A549 (cell line): ENCODE data around the gene HMGB2. TPM values are rescaled to one million over a fixed set of nuclear protein-coding genes. Genes with fewer than 3 reads are reported as not detected.

Experiments
- ATAC-seq, 2 experiments: fragments of 200-7000 bp in 1 of 2; fragments of >200 bp in 1 of 2; cut with Nextera tagmentation in 1 of 2; cut with Tn5 transposase in 1 of 2; 3 replicates each; pipeline versions ENCODE4 v1.8.0 to v1.9.1; 2018 to 2020; ENCODE audit warnings: mild to moderate bottlenecking in 1 of 2, moderate library complexity in 1 of 2
- CTCF ChIA-PET: fragments of 300-600 bp; sonication (Branson Sonifier 250); formaldehyde crosslinking; extraction: SDS; loops from one replicate; lab custom pipeline; 2021; ENCODE audit warnings: antibody characterized with exemption, inconsistent platforms; lab: Yijun Ruan, JAX
- POLR2A ChIA-PET: fragments of 350-600 bp; formaldehyde crosslinking; extraction: SDS; loops from one replicate; lab custom pipeline; 2021; ENCODE audit warnings: antibody characterized with exemption, inconsistent platforms; lab: Yijun Ruan, JAX
- DNase-seq, 2 experiments: peaks; one replicate each; pipeline versions ENCODE4 v3.0.0 to v3.0.0-alpha.2; 2011 to 2016; ENCODE audit warnings: low read depth in 1 of 2, low spot score in 1 of 2
- FAIRE-seq: peaks from 2 replicates; lab custom pipeline; 2011; peaks lifted over from hg19 to GRCh38; lab: Jason Lieb, UNC
- H3K27ac ChIP-seq, 2 experiments: fragments of >200 bp; sonication (Bioruptor Twin); formaldehyde crosslinking; 3 replicates each; pipeline ENCODE4 v1.5.1; 2016 to 2017
- H3K4me1 ChIP-seq: fragments of >200 bp; sonication (Bioruptor Twin); formaldehyde crosslinking; 3 replicates; pipeline ENCODE4 v1.6.1; 2016
- H3K4me2 ChIP-seq: fragments of >200 bp; sonication (Bioruptor Twin); formaldehyde crosslinking; 3 replicates; pipeline ENCODE4 v1.6.1; 2016
- H3K4me3 ChIP-seq: fragments of >200 bp; sonication (Bioruptor Twin); formaldehyde crosslinking; 3 replicates; pipeline ENCODE4 v1.5.1; 2016
- H3K9me3 ChIP-seq: fragments of >200 bp; sonication (Bioruptor Twin); formaldehyde crosslinking; 3 replicates; pipeline ENCODE4 v1.6.1; 2016
- CBX8 ChIP-seq: fragments of 200-600 bp; sonication (generic); IDR thresholded peaks from 2 replicates; pipeline ENCODE4 v1.6.1; 2016
- CEBPB ChIP-seq, 2 experiments: fragments of >200 bp in 1 of 2; sonication (Bioruptor Twin) in 1 of 2; formaldehyde crosslinking in 1 of 2; IDR thresholded peaks; 2 replicates each; pipeline ENCODE4 v1.6.1; 2012 to 2016
- CHD2 ChIP-seq: fragments of 150-350 bp; IDR thresholded peaks from 2 replicates; pipeline ENCODE4 v1.6.1; 2014; ENCODE audit warnings: low read length; ENCODE audit not compliant: partially characterized antibody
- EP300 ChIP-seq, 2 experiments: fragments of >200 bp; sonication (Bioruptor Twin); formaldehyde crosslinking; IDR thresholded peaks; 2 replicates in 1 of 2; 3 replicates in 1 of 2; pipeline ENCODE4 v1.6.1; 2016 to 2017
- FOSB ChIP-seq: fragments of 250-450 bp; sonication (Bioruptor Pico); IDR thresholded peaks from 2 replicates; pipeline ENCODE4 v1.5.0; 2020; ENCODE audit warnings: mild to moderate bottlenecking, moderate library complexity
- FOXS1 ChIP-seq: fragments of 250-450 bp; sonication (Bioruptor Pico); IDR thresholded peaks from 2 replicates; pipeline ENCODE4 v1.5.0; 2020; ENCODE audit warnings: mild to moderate bottlenecking, moderate library complexity
- HMGXB4 ChIP-seq: fragments of 250-450 bp; sonication (Bioruptor Pico); IDR thresholded peaks from 2 replicates; pipeline ENCODE4 v1.5.0; 2021; ENCODE audit warnings: mild to moderate bottlenecking, moderate library complexity, borderline replicate concordance
- HOXB13 ChIP-seq: fragments of 250-450 bp; sonication (Bioruptor Pico); IDR thresholded peaks from 2 replicates; pipeline ENCODE4 v1.5.0; 2020; ENCODE audit warnings: low read depth, mild to moderate bottlenecking, moderate library complexity
- KDM5A ChIP-seq: fragments of 200-600 bp; sonication (generic); IDR thresholded peaks from 2 replicates; pipeline ENCODE4 v1.6.1; 2016; ENCODE audit warnings: antibody characterized with exemption, mild to moderate bottlenecking
- MAX ChIP-seq: IDR thresholded peaks from 2 replicates; pipeline ENCODE4 v1.6.1; 2012
- NFE2L2 ChIP-seq: fragments of 150-350 bp; conservative IDR thresholded peaks from 2 replicates; pipeline ENCODE4 v1.6.1; 2014; ENCODE audit warnings: low read length
- POLR2A ChIP-seq: IDR thresholded peaks from 2 replicates; pipeline ENCODE4 v1.6.1; 2012; ENCODE audit warnings: mild to moderate bottlenecking, low read length
- POLR2AphosphoS2 ChIP-seq: conservative IDR thresholded peaks from 2 replicates; pipeline ENCODE4 v1.6.1; 2012; ENCODE audit warnings: low read length, improper control_type of control experiment, inconsistent platforms
- RARB ChIP-seq: fragments of 250-450 bp; sonication (Bioruptor Pico); IDR thresholded peaks from 2 replicates; pipeline ENCODE4 v1.8.0; 2021; ENCODE audit warnings: mild to moderate bottlenecking, moderate library complexity
- RCOR1 ChIP-seq: fragments of 150-350 bp; IDR thresholded peaks from 2 replicates; pipeline ENCODE4 v1.6.1; 2014; ENCODE audit warnings: antibody characterized with exemption, low read length, low read depth
- RFX5 ChIP-seq: fragments of 450-650 bp; IDR thresholded peaks from 2 replicates; pipeline ENCODE4 v1.7.1; 2014; ENCODE audit warnings: antibody characterized with exemption, mild to moderate bottlenecking, moderate library complexity
- RNF2 ChIP-seq: fragments of 200-600 bp; sonication (generic); IDR thresholded peaks from 2 replicates; pipeline ENCODE4 v1.6.1; 2016; ENCODE audit warnings: low read depth, mild to moderate bottlenecking, antibody characterized with exemption, moderate library complexity, borderline replicate concordance
- SMC3 ChIP-seq: fragments of >200 bp; sonication (Bioruptor Twin); formaldehyde crosslinking; IDR thresholded peaks from 3 replicates; pipeline ENCODE4 v1.6.1; 2018; ENCODE audit warnings: inconsistent platforms
- TP53 ChIP-seq: fragments of 250-450 bp; sonication (Bioruptor Pico); IDR thresholded peaks from 2 replicates; pipeline ENCODE4 v1.5.0; 2021; ENCODE audit warnings: mild to moderate bottlenecking, moderate library complexity
- ZC3H11A ChIP-seq: fragments of 450-650 bp; IDR thresholded peaks from 2 replicates; pipeline ENCODE4 v1.6.1; 2014; ENCODE audit warnings: antibody characterized with exemption, mild to moderate bottlenecking
- ZNF302 ChIP-seq: fragments of 250-450 bp; sonication (Bioruptor Pico); IDR thresholded peaks from 2 replicates; pipeline ENCODE4 v1.9.0; 2021; ENCODE audit warnings: inconsistent platforms, mild to moderate bottlenecking, moderate library complexity
- ZSCAN20 ChIP-seq: fragments of 250-450 bp; sonication (Bioruptor Pico); IDR thresholded peaks from 2 replicates; pipeline ENCODE4 v1.8.0; 2022; ENCODE audit warnings: mild to moderate bottlenecking, moderate library complexity
- WGBS: methylation state at CpG from one replicate; pipeline ENCODE4 v1.1.6; 2017; ENCODE audit errors: missing lambda C conversion rate; 5-methylcytosine and 5-hydroxymethylcytosine counted together
- polyA plus RNA-seq, 4 experiments: library from polyadenylated mRNA; depleted of rRNA in 3 of 4; stranded (reverse); fragments of >200 nt; fragmentation: RNase III in 1 of 4; extraction: RNeasy Plus Mini Kit Qiagen cat#74134 plus additional on column Dnase treatment in 1 of 4; gene quantifications; 2 replicates in 3 of 4; 3 replicates in 1 of 4; pipeline ENCODE4 v1.2.3, GENCODE V29; 2011 to 2017
- TF ChIP-seq, protein P1 (sequence below): fragments of >200 bp; sonication (Bioruptor Twin); formaldehyde crosslinking; IDR thresholded peaks from 3 replicates; pipeline ENCODE4 v1.6.1; 2016

Gene HMGB2
- polyA plus RNA-seq, 2 of the 4 experiments (the other 2 are of a cell fraction) = 101 to 128 TPM

DNA sequence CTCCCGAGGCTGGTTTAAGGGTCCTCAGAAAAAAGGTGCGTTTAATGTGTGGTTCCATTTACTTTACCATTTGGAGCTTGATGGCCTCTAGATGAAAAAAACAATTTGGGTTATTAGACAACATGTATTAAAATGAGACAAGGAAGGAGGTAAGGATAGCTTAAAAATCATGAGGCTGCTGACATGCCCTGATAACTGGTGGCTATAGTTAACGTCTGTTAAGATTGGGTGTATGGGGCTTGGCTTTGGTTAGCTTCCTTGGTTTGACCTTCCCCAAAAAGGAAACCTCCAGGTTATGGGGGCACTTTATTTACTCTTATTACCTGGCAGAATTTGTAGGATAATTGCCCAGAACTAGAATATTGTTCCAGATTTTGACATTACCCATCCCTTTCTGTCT lies 51.5 kb downstream of the HMGB2 start:
- no peak overlapping the region for H3K4me2 ChIP-seq
- ATAC-seq = no peak
- TF ChIP-seq TP53 (CRISPR knock-in tag) (no peak), EP300 (IDR thresholded peaks at IDR 0.05) (no peak), FOXS1 (CRISPR knock-in tag) (no peak), RNF2 (no peak), CEBPB (IDR thresholded peaks at IDR 0.05) (no peak), CHD2 (no peak), POLR2A (no peak), FOSB (CRISPR knock-in tag) (no peak), HMGXB4 (CRISPR knock-in tag) (no peak), HOXB13 (CRISPR knock-in tag) (no peak), RCOR1 (no peak), CBX8 (no peak), SMC3 (no peak), NFE2L2 (no peak), ZNF302 (CRISPR knock-in tag) (no peak)
- TF ChIP-seq, protein P1, sequence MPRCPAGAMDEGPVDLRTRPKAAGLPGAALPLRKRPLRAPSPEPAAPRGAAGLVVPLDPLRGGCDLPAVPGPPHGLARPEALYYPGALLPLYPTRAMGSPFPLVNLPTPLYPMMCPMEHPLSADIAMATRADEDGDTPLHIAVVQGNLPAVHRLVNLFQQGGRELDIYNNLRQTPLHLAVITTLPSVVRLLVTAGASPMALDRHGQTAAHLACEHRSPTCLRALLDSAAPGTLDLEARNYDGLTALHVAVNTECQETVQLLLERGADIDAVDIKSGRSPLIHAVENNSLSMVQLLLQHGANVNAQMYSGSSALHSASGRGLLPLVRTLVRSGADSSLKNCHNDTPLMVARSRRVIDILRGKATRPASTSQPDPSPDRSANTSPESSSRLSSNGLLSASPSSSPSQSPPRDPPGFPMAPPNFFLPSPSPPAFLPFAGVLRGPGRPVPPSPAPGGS = no peak
- TF ChIP-seq, all 56 proteins: peak for 0
- no peak for DNase-seq
- Histone ChIP-seq H3K27ac (no peak overlapping the region), H3K4me3 (no peak overlapping the region), H3K9me3 (peaks cover 6% of the 10 kb centered on the region; the same call in 2 of the 3 replicates), H3K4me1 (no peaks in the 10 kb centered on the region)
- POLR2A ChIA-PET = no interaction called here
- FAIRE-seq = no peak
- CTCF ChIA-PET = interaction anchor here (1.1 to 1.5 kb wide), 3 partner anchors 10 to 24 kb away, joined by 3 read pairs; no protein-coding TSS in a partner anchor
- 88% methylated on average over 3 of the region's 3 CpGs for WGBS

- no peak overlapping the region for H3K4me3 ChIP-seq
- CTCF ChIA-PET = interaction anchor here (1.1 to 1.5 kb wide), 3 partner anchors 10 to 24 kb away, joined by 3 read pairs; no protein-coding TSS in a partner anchor
- FAIRE-seq (no peak), ATAC-seq (no peak), DNase-seq (no peak)
- TF ChIP-seq MAX (no peak), RNF2 (no peak), POLR2AphosphoS2 (no peak), ZSCAN20 (CRISPR knock-in tag) (no peak), CHD2 (no peak), TP53 (CRISPR knock-in tag) (no peak), RARB (CRISPR knock-in tag) (no peak), ZC3H11A (no peak), EP300 (IDR thresholded peaks at IDR 0.05) (no peak), FOSB (CRISPR knock-in tag) (no peak), SMC3 (no peak), RFX5 (no peak), ZNF302 (CRISPR knock-in tag) (no peak), KDM5A (no peak)
- no peaks in the 10 kb centered on the region for H3K4me1 ChIP-seq
- no peak overlapping the region for H3K4me2 ChIP-seq
- WGBS = 92% methylated on average over 4 of the region's 4 CpGs
- POLR2A ChIA-PET = no interaction called here
- H3K9me3 ChIP-seq = peaks cover 6% of the 10 kb centered on the region; the same call in 2 of the 3 replicates
- H3K27ac ChIP-seq = no peak overlapping the region
These were observed 51.9 kb downstream of the HMGB2 start for GRCh38 chr4:173282256-173282562.
